Activated T-helper 1 cell treated with Interleukin-2 at 50 U/mL for 16 hours (primary cell): ENCODE data around the gene MPEG1.

Experiments used
- DNase-seq: peaks from one replicate; pipeline ENCODE4 v3.0.0-alpha.2; 2020; ENCODE audit warnings: low read depth

Gene MPEG1

DNA sequence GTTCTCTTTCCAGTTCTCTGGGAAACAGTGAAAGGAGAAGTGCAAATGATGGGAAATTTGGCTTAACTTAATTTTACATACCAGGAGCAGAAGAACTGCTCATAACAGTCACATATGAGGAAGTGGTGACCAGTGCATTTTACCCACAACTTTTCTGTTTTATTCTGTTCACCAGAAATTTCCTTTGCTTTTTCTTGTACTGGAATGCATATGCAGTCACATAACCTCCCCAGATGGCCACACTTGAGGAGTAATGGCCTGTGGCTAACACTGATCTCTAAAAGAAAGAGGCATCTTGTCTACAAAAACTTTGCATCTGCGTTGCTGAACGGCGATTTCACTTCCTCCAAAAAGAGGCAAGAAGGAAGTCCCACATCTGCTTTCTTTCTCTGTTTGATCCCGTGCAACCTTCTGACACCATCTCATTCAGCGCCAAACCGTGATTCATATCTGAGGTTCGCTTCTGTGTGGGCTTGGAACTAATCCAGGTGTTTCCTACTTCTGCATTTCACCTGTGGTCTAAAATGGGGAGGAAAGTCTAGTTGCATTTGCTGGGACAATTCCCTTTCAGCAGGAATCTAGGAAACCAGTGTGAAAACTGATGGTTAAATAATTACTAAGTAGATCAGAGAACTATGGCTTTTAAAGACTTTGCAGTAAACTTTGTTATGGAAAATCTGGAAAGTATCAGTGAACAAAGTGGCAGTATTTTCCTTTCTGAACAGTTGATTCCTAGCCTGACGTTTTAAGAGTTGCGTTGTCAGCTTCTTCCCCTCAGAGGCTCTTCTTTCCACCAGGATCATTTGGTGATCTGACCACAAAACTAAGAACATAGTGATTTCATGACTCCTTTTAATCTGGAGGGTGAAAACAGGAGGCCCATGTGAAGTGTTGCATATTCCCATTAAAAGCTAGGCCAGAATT is 4.2 kb upstream of the MPEG1 start:
- DNase-seq: no peak

DNA sequence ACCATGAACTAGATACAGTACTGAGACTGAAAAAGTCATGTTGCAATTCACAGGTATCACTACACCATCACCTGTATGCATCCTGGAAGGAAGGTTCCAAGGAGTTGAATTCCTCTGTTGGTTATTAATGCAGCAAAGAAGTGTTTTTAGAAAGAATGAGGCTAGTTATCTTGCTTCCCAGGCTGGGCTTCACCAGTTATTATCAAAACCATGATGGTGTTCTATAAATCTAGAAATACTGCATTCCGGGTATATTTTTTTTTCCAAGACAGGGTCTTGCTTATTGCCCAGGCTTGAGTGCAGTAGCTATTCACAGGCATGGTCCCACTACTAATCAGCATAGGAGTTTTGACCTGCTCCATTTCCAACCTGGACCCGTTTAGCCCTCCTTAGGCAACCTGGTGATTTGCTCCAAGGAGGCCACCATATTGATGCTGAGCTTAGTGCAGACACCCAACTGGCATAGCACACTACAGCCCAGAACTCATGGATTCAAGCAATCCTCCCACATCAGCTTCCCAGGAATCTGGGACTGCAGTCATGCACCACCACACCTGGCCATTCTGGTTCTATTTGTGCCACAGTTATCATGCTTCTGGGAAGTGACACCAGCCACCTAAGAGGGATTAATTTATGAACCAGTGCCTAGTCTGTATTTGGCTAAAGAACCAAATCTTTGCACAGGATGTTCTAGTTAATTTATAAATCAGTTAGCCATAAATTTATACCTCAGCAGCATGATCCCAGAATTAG is 1.6 kb upstream of the MPEG1 start:
- DNase-seq: no peak

DNA sequence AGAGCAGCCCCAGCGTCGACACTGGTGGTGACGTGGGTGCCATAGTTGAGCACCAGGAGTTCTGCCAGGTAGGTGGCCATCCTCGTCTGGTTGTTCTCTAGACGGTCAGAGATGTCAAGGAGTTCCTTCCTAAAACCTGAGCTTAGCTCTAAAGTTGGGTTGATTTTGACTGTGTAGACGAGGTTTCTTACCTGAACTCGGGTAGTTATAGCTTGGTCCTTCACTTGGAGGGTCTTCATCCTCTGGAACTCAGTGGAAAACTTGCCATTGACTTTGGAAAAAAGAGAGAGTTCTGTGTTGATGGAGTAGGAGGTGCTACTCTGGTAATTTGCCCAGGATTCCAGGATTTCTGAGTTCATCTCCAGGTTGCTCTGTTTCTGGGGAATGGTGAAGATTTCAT is 505 bp downstream of the MPEG1 start:
- DNase-seq: no peak

DNA sequence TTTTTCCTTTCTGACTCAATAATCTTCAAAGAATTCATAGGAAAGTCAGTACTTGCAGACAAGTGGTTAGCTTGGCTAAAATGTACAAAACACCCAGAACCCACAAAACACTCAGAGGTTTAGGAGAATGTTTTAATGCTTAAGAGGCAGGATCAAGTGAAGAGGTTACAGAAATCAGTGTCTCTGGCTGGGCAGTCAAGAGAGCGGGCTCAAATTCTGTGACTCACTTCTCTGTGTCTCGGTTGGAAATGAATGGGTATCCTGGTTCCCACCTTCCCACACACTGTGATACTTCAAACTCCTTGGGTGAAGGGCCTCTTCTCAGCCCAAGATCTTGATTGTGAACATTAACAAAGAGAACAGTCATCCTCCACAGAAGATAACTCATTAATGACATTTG is 3.8 kb downstream of the MPEG1 start:
- no peak for DNase-seq

DNA sequence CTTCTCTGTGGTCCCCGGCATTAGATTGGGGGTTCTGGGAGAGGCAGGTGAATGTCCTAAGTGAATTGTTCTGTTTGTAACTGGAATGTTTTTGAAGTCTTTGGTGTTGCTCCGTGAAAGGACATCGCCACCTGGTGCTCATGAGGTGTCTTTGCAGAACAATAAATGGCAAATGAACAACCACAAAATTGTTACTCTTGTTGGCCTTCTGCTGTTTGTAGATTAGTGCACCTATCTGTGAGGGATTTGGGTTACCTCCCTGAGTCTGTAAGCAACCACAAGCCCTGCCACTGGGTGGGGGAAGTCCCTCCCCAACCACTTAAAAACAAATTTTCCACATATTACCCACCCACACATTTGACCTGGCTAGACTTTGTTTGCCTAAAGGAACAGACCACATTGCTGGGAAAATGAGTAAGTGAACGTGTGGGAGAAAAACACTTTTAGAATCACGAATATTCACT is 4.7 kb downstream of the MPEG1 start:
- no peak for DNase-seq

DNA sequence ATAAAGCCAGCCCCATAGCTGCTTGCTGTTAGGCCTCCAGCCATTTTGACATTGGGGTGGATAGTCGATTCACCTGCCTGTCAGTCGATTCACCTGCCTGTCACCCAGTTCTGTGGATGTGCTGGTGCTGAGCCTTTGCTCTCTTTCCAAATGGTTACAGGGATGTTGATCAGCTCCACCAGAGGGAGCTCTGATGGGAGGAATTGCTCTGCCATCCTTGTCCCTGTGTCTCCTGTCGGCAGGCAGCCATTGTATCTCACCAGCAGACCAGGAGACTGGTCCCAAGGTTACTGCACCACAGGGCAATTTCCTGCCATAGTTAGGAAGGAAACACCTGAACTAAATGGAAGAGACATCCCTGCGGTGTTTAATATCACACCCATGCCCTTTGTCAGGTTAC is 6.1 kb downstream of the MPEG1 start:
- no peak for DNase-seq

DNA sequence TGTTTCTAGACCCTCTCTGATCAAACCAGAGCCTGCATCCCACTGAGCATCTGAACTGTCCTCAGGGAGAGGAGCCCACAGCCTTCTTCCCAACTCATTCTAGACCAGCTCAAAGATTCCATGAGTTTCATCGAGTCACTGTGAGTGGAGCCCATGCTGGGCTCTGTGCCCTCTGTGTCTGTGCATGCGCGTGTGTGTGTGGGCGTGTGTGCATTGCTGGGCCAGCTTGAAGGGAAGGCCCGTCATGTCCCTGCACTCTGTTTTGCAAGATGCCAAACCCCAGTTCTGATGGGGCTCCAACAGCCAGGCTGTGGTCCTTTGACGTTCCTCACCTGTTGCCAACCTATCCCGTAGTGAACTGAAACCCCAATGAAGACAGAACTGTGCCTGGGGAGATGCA is 7.1 kb downstream of the MPEG1 start:
- no peak for DNase-seq

DNA sequence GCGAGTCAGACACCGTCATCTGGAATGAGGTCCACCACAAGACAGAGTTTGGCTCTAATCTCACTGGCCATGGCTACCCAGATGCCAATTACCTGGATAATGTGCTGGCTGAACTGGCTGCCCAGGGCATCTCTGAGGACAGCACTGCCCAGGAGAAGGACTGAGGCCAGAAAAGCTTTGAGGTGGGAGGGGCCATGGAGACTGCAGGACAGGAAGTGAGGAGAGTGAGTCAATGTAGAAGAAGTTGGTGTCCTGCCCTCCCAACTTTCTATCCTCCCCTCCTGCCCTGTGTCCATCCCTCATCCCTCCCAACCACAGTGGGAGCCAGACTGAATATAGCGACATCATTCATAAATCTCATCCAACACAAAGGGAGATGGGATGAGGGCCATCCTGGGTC is 8.0 kb downstream of the MPEG1 start:
- DNase-seq: no peak

DNA sequence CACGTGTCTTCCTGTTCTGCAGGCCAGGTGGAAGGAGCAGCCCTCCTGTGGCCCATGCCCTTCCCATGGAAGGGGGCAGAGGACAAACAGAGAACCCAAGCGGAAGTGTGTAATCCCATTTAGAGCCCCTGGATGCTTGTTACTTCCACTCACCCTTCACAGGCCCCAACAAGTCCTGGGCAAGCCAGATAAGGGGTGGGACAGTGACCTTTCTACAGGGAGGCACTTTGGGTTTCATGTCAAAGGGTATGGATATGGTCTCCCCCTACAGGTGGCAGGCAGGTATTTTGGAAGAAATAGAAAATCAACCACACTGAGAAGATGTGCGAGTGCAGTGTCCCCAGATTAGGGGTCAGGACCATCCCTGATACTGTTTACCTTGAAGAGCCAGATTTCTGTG is 11.4 kb downstream of the MPEG1 start:
- DNase-seq: no peak

DNA sequence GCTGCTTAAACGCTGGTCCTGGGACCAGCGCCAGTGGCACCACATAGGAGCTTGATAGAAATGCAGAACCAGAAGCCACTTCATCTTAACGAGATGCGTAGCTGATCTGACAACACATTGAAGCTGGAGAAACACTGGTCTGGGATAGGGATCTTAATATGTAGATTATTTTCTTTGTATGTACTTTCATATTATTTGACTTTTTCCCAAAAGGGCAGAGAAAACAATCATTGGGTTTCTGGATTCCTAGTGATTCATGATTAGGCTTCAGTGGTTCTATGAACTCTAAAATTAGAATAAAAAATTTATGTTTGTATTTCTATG is 12.3 kb downstream of the MPEG1 start:
- no peak for DNase-seq

DNA sequence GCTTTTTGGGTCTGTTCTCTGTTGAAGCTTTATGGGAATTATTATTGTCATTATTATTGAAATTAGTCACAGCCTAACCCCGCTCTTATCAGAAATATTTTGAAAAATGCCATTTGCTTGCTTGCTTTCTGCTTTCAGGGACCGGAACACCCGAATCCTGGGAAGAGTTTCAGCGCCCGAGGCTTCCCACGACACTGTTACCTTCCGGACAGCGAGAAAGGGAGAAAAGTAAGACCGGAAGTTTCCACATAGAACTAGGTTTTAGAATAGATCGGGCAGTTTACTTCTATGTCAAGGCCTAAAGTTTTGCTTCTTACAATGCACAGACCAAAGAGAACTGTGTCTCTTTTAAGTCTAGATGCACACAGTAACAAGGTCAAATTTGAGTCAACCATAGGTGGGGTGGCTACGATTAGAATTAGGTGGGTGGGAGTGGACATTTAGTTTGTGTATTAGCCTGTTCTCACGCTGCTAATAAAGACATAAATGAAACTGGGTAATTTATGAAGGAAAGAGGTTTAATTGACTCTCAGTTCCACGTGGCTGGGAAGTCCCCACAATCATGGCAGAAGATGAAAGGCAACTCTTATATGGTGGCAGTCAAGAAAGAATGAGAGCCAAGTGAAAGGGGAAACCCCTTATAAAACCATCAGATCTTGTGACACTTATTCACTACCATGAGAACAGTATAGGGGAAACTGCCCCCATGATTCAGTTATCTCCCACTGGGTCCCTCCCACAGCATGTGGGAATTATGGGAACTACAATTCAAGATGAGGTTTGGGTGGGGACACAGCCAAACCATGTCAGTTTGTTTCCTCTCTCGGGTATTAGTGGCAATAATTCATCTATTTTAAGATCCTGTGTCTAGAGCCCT is 12.9 kb downstream of the MPEG1 start:
- no peak for DNase-seq

DNA sequence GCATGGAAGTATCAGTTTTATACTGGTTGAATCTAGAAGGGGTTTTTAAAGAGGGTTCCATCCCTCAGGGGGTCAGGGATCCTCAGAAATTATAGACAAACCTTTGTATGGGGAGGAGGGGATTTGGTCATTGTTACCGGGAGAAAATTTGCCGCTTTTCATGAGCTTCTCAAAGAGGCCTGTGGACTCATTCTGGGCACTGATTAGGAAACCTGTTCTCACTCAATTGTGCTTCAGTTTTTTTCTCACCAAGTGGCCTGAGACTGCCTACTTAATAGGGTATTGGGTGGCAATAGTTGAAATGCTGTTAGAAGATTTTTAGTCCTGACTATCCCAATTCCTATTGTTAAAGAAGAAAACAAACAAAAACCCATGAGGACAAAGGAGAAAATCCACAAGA is 14.0 kb downstream of the MPEG1 start:
- DNase-seq: no peak

DNA sequence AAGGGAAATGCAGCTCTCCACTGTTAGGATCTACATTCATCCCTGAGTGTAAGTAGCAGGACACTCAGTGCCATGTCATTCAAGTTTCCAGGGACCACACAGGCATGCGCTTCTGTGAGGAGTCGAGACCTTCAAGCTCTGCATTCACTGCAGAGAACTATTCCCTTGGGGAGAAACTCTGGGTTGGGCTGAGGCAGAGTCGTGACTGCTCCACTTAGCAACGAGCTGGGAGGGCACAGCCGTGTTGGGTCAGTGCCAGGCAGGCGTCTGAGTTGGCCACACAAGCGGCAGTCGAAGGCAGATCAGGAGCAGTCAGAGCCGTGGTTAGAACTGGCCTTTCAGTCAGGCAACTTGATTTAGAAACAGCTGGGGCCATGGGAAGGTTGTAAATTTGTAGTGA is 14.7 kb downstream of the MPEG1 start:
- no peak for DNase-seq

DNA sequence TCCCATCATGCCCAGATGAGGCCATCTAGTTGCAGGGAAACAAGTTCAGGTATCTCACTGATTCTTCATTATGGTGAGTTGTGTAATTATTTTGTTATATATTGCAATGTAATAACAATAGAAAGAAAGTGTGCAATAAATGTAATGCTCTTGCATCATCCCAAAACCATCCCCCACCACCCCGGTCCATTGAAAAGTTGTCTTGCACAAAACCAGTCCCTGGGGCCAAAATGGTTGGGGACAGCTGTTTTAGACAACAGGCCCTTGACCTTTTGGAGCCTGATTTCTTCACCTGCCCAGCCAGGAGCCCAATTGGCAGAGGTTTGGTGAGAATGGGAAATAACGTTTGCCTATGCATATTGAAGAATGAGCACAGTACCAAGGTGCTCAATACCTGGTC is 15.9 kb downstream of the MPEG1 start:
- no peak for DNase-seq

DNA sequence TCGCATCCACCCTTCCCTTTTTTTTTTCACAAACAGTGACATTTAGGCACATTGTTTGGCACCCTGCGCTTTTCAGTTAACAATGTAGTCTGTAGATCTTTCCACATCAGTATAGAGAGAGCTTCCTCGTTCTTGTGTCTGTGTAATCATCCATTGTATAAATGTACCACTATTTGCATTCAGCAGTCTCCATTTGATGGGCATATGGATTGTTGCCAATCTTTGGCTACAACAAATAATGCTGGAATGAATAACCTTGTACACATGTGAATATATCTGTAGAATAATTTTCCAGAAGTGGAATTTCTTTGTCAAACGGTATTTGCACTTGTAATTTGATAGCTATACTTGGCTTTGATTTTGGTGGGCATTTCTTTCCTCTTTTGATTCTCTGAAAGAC is 17.1 kb downstream of the MPEG1 start:
- DNase-seq: no peak

DNA sequence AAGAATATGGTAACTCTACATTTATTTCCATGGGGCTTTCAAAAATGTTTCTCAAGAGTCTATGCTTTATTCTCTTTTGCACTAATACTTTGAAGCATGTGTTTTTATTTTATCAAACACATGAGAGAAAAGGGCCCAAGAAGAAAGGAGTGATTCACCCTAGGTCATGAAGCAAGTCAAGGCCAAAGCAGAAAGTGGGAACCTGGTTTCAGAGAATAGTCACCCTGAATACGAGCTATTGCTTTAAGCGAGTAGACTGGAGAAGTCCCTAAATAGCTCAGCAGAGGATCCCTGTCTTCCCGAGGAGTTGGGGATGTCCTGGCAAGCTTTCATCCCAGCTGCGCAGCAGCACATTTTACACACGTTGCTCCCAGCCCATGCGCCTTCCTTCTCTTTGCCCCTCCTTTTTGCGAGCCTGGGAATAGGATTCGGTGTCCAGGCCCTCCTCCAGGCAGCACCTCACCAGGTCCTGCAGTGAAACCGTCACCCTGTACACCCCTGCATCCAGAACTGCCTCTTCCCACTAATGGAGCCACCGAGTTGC is 19.1 kb downstream of the MPEG1 start:
- no peak for DNase-seq

DNA sequence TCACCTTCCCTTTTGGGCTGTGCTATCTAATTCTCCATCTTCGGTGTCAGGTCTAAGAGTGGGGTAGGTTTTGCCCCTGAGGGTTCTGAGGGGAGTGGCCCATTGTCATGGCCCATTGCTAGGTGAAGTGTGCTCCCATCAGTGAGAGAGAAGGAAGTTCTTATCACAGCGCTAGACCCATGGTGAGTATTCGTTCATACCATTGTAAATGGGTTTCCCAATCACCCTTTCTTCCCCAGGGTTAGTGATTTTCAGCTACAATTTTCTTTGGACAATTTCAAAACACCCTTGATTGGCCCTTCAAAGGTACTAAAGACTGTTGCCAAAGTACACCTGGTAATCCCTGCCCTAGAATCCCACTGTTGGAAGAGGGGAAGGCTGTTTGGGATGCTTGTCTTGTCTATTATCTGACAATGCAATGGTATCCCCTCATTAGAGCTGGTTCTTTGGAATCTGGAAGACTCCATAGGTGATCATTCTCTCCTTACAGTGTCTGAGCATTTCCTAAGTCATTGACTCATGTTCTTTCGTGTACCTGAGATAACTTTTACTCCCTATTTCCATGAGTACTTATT is 20.2 kb downstream of the MPEG1 start:
- no peak for DNase-seq

DNA sequence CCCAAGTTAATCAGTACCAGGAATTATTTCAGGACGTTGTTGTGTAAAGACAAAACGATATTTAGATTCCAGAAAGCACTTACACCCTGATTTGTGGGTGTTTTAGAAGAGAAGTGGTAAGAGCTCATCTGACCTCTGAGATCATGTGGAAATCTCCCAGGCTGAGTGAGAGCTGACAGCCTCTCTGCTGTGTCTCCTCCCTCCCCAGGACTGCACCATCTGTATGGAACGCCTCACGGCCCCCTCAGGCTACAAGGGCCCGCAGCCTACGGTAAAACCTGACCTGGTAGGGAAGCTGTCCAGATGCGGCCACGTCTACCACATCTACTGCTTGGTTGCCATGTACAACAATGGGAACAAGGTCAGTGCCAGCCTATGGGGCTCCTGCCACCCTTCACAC is 20.8 kb downstream of the MPEG1 start:
- no peak for DNase-seq

DNA sequence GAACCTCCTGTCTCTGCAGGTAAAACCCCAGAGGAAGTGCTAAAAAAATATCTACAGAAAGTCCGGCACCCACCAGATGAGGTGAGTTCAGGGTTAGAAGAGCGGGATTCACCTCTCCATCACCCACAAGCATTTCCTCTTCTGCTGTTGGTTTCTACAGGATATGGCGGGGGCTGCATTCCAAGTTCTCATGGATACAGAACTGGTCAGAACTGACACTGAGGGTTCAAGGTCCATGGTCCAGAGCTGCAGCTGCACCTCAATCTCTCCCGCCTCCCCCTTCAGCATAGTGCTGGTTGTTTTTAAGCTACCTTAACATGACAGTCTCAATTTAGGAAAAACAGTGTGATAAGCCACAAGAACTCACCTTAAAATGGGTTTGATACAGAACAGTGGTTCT is 21.6 kb downstream of the MPEG1 start:
- DNase-seq: no peak

DNA sequence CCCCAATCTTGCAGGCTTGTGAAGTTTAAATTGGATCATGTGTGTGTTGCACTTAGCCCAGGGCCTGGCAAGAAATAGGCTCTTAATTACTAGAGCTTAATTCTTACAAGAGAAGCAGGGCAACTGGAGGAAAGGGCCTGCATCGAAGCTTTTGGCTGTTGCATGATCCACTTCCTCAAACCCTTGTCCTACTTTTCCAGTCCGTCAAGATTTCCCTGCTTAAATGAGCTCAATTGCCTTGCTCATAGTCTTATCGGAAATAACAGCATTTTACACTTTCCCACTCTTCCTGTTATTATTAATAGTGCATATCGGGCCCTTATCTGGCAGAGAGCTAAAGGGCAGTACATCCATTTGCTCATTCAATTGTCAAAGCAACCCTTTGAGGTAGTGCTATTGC is 22.7 kb downstream of the MPEG1 start:
- no peak for DNase-seq

DNA sequence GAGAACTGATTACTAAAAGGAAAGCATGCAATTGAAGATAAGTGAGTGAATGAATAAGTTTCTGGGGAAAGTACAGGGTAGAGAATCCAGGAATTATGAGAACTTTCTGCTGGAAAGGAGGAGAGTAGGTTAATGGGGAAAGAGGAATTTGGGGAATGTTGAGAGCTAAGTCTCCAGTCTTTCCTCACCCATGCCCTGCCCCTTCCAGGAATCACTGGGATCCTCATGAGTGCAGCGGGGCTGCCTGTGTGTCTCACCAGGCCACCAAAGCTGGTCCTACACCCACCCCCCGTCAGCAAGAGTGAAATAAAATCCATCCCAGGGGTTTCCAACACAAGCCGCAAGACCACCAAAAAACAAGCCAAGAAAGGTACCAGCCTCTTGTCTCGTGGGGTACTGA is 23.8 kb downstream of the MPEG1 start:
- no peak for DNase-seq

DNA sequence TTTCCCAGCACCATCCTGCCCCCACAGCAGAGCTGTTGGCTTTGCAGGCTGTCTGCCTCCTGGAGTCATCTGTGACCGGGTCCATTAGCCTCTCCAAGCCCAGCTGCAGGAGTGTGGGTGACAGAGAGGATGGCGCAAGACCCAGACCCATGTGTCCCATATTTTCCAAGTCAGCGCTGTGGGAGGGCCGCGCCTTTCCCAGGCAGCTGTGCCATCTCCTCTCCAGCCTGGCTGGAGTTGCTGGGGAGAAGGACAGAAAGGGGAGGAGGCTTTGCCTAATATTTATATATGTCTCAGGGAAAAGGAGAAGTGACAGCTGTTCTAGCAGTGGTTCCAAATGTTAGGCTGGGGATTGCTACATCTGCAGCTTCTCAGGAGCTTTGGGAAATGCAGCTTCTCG is 25.1 kb downstream of the MPEG1 start:
- no peak for DNase-seq
